HG02870 (cell line): ENCODE data around the gene ELMO1.

Experiments used
- ATAC-seq: cut with Tn5 transposase; IDR thresholded peaks from one replicate; pipeline ENCODE4 v1.9.1; 2021; ENCODE audit warnings: mild to moderate bottlenecking, moderate library complexity; ENCODE audit not compliant: unreplicated experiment

The ELMO1 gene

DNA sequence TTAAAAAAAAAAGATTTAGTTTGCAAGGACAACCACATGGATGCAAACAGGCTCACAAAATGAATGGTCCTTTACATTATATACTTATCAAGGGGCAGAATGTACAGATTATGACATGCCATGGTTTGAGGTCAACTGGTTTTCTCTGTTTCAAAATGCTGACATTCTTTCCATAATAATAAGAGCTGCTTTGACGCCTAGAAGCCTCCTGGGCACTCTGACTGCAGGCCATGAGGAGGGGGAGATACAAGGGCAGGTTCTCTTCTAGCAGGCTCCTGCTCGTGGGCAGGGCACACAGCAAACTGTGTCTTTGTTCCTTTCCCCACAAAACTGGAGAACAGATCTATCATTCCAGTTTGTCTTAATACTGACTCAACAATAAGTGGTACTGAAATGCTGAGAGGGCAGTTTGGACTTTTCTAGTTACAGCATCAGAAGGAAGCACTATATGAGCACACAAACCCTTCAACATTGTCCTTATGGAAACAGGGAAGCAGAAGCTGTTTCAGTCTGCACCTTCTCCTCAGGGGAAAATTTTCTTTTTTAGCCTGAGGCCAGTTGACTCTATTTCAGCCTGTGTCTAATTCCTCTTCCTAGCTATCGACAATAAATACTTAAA, 409.4 kb downstream of the ELMO1 start:
- ATAC-seq = no peak

DNA sequence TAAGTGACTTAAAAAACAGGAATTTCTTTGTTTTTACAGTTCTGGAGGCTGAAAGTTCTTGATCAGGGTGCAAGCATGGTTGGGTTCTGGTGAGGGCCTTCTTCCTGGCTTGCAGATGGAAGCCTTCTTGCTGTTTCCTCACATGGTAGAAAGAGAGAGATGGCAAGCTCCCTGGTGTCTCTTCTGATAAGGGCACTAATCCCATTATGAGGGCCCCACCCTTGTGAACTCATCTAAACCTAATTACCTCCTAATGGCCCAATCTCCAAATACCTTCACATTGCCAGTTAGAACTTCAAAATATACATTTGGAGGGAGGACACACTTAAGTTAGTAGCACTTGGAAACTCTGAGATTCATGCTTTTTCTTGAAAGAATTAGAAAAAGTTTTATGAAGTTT, 410.0 kb downstream of the ELMO1 start:
- no peak for ATAC-seq

DNA sequence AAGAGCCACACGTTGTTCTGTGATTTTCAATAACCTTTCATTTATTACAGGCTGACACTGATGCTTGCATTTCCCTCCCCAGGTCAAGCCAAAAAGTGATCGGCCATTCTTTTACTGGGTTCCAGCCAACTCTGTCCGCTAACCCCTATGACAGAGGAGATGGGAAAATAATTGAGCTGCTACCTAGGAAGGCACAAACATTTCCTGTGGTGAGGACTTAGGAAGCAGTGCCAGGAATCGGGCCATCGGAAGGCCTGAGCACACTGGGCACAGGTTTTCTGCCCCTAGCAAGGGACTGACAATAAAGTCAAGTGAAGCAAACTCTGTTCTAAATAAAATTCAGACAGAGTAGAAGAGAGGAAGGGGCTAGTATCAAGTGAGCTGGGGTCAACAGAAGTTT, 411.4 kb downstream of the ELMO1 start:
- no peak for ATAC-seq

DNA sequence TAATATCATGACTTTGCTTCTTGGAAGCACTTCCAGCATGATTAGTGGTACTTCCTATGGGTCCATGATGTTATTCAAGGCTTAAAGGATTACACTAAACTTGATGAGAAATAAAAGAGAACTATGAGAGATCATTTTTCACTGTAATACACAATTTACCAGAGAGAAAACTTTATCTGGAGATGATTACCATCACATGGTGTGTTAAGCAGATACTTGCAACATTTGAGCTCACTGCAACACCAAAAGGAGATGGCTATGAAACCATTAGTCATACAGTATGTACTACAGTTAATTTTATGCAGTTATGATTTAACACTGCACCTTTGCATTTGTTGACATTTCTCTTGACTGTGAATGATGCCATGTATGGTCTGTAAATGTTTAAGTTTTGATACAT, 413.0 kb downstream of the ELMO1 start:
- no peak for ATAC-seq

DNA sequence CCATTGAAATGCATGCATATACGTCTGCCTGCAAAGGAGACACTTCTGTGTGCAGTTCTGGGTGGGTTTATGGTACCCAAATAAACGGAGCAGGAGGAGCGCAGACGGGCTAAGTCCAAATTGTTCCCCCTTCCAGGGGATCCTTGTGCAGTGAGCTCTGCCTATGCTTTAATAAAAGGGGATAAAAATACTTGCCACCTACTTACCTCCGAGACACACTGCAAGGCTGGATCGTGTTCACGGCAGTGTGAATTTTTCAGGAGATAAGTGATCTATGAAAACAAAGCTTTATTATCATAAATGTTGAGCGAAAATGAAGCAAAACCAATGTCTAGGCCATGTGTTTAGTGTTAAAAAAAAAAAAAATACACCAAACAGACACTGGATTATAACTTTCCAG, 415.5 kb downstream of the ELMO1 start:
- ATAC-seq = no peak

DNA sequence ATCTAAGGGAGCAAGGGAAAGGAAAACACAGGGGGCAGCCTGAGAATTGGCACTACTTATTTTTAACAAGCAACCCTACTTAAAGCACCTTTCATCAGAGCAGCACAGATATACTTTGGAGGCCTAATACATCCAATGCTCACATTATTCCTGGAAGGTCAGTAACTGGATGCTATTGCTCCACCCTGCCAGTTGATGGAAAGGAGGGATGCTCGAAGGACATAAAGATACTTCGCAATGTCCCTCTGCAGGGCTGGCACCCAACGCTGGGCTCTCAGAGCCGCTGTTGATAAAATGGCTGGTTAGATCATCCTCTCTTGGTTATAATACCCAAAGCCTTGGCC, 416.4 kb downstream of the ELMO1 start:
- no peak for ATAC-seq

DNA sequence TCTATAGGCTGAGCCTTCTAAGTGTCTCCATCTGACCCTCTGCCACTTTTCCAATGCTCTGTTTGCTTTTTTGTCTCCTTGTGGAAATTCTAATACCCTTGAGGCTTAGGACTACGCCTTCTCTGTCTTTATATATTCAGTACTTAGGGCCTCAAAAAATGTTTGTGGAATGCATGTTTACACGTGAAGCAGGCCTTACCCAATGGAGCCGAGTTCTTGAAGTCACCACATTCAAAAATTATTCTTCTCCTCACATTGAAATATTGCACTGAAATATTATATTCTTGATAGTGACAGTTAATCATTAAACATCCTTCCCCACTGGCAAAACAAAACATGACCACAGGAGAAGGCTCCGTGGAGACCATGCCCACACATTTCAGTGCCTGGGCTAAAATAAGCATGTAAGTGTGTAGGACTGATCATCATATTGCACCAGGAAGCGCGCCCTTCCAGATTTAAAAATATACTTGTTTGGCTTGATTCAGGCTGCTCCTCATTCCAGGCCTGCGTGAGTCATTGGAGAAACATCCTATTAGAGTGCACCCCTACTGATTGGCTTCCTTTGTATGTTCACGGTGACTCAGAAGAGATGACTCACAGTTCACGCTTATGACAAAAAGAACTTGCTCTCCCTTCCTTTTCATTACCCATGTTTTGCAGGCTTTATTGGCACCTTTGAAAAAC, 416.9 kb downstream of the ELMO1 start:
- no peak for ATAC-seq

DNA sequence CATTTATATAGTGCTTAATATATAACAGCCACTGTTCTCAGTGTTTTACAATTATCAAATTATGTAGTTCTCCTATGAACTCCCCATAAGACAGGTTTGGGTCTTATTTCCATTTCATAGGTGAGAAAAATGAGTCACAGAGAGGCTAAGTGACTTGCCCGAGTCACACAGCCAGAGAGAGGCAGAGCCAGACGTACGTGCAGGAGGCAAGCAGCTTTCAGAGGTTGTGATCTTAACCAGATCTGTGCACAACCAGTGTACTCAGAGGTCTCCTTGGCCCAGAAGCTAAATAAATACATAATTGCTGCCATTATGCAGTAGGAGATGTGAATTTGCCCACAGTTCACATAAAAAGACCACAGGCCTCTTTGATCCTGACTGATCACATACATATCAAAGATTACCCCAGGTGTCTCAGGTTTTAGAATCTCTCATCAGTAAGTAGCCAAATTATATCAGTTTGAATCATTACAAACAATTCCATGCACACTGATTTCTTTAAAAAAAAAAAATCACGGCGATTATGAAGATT, 419.7 kb downstream of the ELMO1 start:
- no peak for ATAC-seq

DNA sequence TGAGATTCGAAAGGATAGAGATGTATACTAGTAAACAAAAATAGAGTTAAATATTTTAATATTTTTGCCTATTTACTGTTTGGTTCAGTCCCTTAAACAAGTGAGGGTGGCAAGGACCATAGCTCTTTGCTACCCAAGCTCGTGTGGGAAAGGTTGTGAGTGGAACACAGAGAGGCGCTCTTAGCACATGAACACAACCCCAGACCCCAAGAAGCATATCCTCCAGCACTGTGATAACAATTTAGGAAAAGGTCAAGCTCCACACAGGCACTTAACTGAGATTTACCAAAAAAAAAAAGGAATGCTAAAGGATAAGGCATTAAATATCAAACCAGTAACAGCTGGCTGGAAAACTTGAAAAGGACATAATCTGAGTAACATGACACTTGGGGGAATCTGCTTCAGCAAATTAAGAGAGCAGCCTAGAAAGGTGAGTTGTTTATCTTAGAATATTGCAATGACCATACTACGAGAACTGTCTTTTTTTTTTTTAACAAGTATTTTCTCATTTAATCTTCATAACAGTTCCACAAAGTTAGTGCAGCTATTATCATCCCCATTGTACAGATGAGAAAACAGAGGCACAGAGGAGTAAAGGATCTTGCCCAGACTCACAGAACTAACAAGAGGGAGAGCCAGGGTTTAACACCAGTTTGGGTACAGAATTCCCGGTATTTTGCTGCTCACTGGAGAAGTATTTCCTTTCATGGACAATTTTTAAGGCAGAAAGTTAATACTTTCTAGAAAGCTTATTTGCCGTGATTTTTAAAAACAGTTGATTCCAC, 420.9 kb downstream of the ELMO1 start:
- ATAC-seq = no peak

DNA sequence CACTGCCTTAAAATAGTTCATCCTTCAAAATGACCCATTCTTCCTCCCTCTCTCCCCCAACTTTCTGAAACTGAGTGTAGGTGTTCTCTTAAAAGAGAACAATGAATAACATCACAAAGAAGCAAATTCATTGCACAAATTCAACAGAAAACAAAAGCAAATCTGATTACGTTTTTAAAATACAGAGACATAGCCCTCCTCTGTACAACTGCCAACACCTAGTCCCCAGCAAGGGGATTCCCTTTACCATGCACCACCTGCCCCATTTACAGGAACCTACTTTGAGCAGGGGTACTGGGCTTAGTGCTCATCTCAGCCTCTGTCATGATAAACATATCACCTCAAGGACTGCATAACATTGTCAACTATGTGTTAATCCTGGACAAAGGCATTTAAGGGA, 421.6 kb downstream of the ELMO1 start:
- ATAC-seq = no peak

DNA sequence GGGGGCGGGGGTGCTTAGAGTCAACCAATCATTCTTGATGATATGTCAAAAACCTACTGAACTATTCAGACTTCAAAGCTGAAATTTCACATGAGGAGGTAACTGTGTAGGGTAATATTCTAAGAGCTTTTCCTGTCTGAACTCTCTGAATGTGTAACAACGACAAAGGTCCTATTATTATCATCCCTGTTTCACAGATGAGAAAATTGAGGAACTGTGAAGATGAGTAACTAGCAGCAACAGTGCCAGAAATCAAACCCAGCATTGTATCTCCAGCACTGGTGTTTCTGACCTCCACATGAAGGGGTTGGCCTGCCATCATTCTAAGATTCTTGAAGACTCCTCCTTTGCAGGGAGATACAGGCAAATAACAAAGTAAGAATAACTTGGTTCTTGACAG, 429.7 kb downstream of the ELMO1 start:
- peak; percentile 67 for ATAC-seq

DNA sequence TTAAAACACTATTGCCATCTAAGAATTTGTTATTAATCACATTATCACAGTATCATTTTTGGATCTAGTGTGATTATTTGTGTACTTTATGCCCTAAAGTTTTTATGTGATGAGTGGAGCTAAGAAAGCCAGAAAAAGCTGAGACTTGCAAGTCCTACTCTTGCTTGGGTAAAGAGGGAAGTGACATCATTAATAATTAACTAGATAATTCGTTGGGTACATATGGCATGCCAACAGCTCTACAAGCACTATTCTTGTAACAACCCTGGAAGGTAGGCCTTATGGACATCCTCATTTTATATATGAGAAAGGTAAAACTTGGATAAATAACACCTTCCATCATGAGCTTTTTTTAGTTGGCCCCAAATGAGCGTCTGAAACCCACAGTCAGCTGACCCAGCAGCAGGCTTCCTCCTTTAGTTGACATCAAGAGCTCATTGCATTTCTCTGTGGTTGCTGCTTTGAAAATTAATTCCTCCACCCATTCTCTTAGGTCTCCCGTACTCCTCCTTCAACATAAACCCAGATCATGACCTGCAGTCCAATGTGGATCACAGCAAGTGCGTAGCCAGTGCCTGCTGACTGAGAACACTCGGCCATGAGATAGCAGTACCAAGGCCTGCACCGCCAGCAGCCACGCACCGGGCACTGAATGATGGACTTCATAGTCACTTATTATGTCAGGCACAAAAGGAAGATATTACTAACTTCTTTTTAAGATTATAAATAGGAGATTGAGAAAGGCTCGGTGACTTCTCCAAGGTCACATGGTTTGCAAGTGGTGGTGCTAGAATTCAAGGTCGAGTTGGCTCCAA, 432.4 kb downstream of the ELMO1 start:
- no peak for ATAC-seq

DNA sequence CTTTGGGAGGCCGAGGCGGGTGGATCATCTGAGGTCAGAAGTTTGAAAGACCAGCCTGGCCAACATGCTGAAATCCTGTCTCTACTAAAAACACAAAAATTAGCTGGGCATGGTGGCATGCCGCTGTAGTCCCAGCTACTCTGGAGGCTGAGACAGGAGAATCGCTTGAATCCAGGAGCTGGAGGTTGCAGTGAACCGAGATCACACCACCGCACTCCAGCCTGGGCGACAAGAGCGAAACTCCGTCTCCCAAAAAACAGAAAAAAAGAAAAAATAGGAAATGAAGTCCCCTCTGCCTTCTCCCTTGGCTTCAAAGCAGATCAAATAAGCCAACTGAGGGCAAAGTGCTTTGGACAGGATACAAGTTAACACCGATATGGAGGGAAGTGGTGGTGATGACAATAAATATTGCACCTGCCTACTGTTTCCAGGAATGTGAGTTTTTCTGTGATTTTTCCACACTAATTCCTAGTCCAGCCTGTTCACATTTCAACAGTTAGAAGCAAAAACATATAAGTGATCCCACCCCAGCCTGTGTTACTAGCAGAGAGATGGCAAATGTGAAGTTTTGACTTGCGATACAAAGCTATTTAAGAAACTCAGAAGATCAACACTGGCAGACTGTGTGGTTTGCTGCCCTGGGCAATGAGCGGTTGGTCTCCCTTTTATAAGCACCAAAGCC, 433.2 kb downstream of the ELMO1 start:
- no peak for ATAC-seq

DNA sequence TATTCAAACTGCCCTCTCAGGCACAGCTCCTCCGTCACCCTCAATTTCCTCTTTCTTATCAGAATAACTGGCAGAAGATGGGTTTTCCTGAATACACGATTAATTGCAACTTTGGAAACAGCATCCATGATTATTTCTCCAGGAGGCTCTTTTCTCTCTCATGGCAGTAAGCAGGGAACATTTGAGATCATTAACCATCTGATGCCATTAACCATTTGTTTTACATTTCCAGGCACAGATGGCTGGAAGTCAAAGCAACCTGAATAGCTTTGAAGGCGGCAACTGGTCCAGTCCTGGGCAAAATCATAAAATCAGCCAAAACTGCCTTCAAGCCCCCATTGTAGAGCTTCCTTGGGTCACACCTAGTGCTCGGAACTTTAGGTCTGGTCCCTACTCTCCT, 434.9 kb downstream of the ELMO1 start:
- ATAC-seq = no peak

DNA sequence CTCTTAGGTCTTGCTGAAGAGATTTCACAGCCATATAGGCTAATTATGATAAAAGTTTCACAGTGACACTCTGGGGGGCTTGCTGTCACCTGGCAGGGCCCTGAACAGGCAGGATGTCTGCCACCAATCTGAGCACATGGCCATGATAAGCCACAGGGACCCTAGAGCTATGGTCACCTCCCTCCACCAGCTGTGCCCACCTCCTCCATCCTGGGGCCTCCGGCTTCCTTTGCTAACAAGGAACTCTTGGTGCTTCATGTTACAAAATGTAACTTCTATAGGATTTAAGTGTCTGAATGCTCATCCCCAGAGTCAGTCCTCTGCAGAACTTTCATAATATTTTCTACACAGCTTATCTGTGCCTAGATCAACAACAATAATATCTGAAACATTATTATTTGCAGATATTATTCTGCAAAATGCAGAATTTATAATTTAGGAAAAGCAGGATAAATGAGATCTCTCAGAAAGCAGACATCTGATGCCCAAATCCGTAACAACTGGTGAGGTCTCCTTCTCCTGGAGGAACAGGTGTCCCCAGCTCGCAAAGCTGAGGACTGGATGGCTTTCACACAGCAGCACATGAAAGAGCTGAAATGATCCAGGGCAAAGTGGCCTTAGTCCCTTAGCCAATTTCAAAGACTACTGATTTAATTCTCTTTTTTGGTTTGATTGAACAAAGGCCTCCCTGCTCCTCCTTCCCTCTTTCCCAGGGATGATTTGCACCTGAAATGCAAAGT, 437.3 kb downstream of the ELMO1 start:
- ATAC-seq = no peak

DNA sequence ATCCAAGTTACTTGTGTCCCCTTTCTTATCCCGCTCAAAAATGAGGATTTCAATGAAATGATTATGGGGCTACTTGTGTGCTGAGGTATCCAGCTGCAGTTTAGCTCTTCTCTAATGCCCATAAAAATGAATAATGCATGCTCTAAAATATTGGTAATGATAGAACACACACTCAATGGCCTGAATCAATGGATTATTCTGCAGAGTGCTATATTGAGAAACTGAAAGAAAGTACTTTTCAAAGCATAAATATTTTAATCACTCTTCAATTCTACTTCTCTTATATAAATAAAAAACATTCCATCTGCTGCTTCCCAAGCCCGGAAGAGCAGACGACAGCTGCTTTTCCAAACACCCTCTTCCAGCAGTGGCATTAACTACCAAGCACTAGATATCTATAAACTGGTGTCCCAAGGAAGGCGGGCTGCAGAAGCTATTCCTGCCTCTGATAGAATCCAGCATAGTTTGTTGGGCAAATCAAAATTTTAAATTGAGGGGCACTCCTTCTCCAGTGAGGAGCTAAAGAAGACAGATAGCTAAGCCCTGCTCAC, 439.5 kb downstream of the ELMO1 start:
- ATAC-seq = no peak

DNA sequence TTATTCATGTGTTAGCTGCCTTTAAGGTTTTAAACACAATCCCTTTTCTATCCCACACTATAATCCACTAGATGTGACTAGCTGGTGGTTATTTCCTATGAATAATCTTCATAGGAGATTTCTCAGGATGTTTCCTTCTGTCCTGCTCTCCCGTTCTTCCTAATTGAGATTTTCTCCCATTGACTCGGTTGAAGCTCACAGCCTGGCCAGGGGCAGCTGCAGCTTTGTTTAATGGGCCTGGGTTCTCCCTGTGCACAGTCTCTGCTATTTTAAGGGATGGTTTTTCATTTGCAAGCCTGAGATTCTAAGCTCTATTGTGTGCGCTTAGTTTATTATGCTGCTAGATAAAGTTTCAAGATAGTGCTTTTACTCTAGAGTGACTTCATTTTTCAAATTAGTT, 441.0 kb downstream of the ELMO1 start:
- no peak for ATAC-seq

DNA sequence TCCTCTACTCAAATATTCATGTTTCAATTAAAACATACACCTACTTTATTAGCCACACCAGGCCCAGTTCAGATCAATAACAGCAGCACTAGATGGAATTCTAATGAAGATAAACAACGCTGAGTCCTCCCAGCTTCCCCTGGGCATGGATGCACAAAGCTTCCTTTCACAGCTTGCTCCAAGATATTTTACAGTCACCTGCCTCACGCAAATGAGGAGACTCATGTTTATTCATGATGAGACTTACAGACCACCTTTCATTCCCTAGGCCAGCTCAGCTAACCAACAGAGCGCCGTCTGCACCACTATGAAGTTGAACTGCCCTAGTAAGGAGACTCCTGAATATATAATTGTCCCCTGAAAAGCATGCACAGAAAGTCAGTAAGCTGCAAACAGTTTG, 441.4 kb downstream of the ELMO1 start:
- ATAC-seq = no peak

DNA sequence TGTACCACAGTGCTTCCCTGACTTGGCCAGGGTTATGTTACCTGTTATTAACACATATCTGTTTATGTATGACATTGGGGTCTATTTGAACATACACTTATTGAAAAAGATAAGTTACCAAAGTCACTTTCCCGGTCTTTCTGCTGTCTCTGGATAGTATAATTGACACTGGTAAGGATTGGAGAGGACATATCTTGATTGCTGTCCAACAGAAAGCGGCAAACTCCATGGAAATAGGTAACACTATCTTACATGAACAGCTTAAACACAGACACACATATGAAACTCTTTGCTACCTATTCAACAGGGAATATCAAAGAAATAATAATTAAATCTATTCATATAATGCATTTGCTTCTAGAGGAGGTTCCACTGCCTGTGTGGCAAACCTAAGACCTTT, 441.9 kb downstream of the ELMO1 start:
- ATAC-seq = no peak

DNA sequence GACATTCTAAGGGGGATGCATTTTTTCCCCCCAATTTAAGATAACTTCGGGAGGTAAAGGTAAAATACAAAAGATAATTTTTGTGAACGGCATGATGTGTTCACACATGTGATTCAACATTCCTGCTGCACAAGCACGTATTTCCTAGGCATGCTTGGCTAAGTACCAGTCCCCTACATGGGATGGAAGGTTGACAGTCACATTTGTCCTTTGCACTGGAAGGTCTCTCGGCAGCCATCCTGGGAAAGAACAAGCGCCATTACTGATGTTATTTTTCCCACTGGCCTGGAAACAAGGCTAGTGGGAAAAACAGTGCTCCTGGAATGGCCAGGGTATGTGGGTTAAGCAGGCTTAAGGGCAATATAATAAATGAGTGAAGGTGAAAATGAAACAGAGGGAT, 448.2 kb downstream of the ELMO1 start:
- ATAC-seq = no peak
